IMR-90 (cell line): Measurements from ENCODE around the gene RNF6.

ENCODE experiments used
- CEBPB ChIP-seq: IDR thresholded peaks from 2 replicates; pipeline ENCODE4 v1.6.1; 2012; ENCODE audit warnings: low read depth, low read length, improper control_type of control experiment
- FOS ChIP-seq: fragments of 150-350 bp; IDR thresholded peaks from 2 replicates; pipeline ENCODE4 v1.6.1; 2016; ENCODE audit warnings: low read depth, low read length
- MXI1 ChIP-seq: IDR thresholded peaks from 2 replicates; pipeline ENCODE4 v1.6.1; 2012; ENCODE audit warnings: low read depth, mild to moderate bottlenecking, low read length, moderate library complexity, borderline replicate concordance
- POLR2A ChIP-seq: IDR thresholded peaks from 2 replicates; pipeline ENCODE4 v1.6.1; 2012; ENCODE audit warnings: mild to moderate bottlenecking, low read depth, low read length
- RAD21 ChIP-seq: IDR thresholded peaks from 2 replicates; pipeline ENCODE4 v1.6.1; 2012; ENCODE audit warnings: low read length, improper control_type of control experiment
- TF ChIP-seq, protein P1 (sequence below): conservative IDR thresholded peaks from 2 replicates; pipeline ENCODE4 v1.5.1; 2012; ENCODE audit warnings: mild to moderate bottlenecking, low read depth, low read length, improper control_type of control experiment

GRCh38 chr13:26179344-26179743 is 42.8 kb downstream of the RNF6 start:
- TF ChIP-seq, protein P1, sequence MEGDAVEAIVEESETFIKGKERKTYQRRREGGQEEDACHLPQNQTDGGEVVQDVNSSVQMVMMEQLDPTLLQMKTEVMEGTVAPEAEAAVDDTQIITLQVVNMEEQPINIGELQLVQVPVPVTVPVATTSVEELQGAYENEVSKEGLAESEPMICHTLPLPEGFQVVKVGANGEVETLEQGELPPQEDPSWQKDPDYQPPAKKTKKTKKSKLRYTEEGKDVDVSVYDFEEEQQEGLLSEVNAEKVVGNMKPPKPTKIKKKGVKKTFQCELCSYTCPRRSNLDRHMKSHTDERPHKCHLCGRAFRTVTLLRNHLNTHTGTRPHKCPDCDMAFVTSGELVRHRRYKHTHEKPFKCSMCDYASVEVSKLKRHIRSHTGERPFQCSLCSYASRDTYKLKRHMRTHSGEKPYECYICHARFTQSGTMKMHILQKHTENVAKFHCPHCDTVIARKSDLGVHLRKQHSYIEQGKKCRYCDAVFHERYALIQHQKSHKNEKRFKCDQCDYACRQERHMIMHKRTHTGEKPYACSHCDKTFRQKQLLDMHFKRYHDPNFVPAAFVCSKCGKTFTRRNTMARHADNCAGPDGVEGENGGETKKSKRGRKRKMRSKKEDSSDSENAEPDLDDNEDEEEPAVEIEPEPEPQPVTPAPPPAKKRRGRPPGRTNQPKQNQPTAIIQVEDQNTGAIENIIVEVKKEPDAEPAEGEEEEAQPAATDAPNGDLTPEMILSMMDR, result no peak
- no peak for TF ChIP-seq RAD21
- no peak for TF ChIP-seq POLR2A
- TF ChIP-seq MXI1, result no peak
- TF ChIP-seq FOS, result no peak
- no peak for TF ChIP-seq CEBPB
